Measurements from ENCODE around the gene PAFAH1B1. TPM values are rescaled to one million over a fixed set of nuclear protein-coding genes. Genes with fewer than 3 reads are reported as not detected.
"Not testable (repeated sequence)": the region's sequence is repeated elsewhere in the genome, so short reads cannot be mapped to it uniquely, and the experiment has no call there.

The PAFAH1B1 gene
- total RNA-seq, result 107 TPM
- long read RNA-seq, full-length matches to known transcripts, result 35 of 61 reads
- long read RNA-seq, partial matches to known transcripts, result 6 of 61 reads
- long read RNA-seq, other reads (novel, unspliced or antisense), result 20 of 61 reads

GRCh38 chr17:2592971-2593820, at the start of gene PAFAH1B1:
PAFAH1B1 (plus strand) TSS chr17:2593654; CDS start chr17:2638289, 44,635 bp downstream.
- DNase-seq (peak; percentile 96), ATAC-seq (peak; percentile 95)
- intact Hi-C loops (cut with micrococcal nuclease), result no loop called here

- intact Hi-C loops (cut with micrococcal nuclease), result no loop called here
- ATAC-seq (peak; percentile 95), DNase-seq (peak; percentile 65)
Measured at GRCh38 chr17:2545393-2545792, 48.1 kb upstream of the PAFAH1B1 start.

DNA sequence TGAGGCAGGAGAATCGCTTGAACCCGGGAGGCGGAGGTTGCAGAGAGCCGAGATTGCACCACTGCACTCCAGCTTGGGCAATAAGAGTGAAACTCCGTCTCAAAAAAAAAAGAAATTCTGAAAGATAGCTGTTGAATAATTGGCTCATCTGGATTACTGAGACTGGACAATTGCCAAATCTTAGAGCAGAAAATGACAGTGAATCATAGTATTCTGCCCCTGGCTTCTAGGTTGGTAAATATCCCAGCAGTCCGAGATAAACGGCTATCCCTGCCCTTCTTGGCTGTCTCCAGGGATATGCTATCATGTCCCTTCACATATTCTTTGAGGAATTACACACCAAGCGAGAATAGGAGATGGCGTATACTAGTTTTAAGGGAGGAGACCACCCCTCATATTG, 46.3 kb upstream of the PAFAH1B1 start:
- ATAC-seq, result no peak
- intact Hi-C loops (cut with micrococcal nuclease), result no loop called here
- no peak for DNase-seq

DNA sequence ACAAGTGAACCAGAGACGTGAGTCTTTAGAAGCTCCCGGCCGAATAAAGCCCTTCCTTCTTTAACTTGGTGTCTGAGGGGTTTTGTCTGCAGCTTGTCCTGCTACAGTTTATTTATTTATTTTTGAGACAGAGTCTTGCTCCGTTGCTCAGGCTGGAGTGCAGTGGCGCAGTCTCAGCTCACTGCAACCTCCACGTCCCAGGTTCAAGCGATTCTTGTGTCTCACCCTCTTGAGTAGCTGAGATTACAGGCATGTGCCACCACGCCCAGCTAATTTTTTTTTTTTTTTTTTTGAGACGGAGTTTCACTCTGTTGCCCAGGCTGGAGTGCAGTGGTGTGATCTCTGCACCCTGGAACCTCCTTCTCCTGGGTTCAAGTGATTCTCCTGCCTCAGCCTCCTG, 45.4 kb upstream of the PAFAH1B1 start:
- ATAC-seq; intact Hi-C loops (cut with micrococcal nuclease); DNase-seq: not testable (repeated sequence)

DNA sequence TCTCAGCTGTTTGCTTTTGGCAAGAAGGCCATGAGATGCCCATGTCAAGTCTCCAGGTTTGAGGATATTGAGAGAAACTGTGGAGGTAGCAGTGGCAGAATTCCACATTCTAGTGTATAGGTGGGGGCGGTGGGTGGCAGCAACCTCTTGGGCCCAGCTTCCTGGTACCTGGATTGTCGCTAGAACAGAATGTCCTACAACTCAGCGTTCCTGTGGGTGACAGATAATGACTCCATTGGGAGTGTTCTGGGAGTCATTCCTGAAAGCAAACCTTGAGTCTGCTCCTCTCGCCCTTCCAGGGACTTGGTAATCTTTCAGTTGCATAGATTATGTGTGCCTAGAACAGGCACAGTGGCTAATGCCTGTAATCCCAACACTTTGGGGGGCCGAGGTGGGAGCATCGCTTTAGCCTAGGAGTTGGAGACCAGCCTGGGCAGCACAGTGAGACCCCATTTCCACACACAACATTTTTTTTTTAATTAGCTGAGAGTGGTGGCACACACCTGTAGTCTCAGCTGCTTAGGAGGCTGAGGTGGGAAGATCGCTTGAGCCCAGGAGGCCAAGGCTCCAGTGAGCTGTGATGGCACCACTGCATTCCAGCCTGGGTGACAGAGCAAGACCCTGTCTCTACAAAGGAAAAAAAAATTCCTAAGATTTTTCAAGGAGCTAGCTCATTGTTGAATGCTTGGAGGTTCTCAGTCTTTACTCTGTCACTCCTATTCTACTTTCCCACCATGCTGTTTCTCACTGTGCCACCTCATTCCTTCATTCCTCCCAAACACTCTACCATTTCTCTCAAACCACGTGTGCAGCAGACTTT, 43.9 kb upstream of the PAFAH1B1 start:
- intact Hi-C loops (cut with micrococcal nuclease), result no loop called here

DNA sequence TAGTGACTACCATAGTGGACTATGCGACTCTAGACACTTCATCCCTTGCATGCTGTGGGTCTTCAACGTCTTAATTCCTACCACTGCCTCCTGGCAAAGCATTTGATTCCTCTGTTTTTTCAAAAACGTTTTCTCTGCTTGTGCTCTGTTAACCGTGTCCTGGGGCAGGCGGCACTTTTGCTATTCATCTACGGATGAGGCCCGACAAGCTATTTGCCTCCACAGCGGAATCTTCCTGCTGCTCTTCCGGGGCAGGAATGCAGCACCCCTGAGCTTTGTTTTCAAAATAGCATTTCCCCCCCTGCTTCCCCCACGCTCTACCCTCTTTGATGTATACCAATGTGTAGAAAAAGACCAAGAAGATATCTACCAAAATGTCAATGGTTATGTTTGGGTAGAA, 42.0 kb upstream of the PAFAH1B1 start:
- ATAC-seq, result no peak
- DNase-seq, result no peak
- intact Hi-C loops (cut with micrococcal nuclease), result no loop called here

More for the DNA sequence above, 43.9 kb upstream of the PAFAH1B1 start:
- DNase-seq, result no peak
- ATAC-seq, result no peak

- ATAC-seq, result no peak
- intact Hi-C loops (cut with micrococcal nuclease), result no loop called here
- no peak for DNase-seq
Measured at GRCh38 chr17:2551928-2552327, 41.5 kb upstream of the PAFAH1B1 start.

GRCh38 chr17:2560658-2561057, 32.8 kb upstream of the PAFAH1B1 start:
- no peak for ATAC-seq
- intact Hi-C loops (cut with micrococcal nuclease), result no loop called here
- DNase-seq, result no peak

DNA sequence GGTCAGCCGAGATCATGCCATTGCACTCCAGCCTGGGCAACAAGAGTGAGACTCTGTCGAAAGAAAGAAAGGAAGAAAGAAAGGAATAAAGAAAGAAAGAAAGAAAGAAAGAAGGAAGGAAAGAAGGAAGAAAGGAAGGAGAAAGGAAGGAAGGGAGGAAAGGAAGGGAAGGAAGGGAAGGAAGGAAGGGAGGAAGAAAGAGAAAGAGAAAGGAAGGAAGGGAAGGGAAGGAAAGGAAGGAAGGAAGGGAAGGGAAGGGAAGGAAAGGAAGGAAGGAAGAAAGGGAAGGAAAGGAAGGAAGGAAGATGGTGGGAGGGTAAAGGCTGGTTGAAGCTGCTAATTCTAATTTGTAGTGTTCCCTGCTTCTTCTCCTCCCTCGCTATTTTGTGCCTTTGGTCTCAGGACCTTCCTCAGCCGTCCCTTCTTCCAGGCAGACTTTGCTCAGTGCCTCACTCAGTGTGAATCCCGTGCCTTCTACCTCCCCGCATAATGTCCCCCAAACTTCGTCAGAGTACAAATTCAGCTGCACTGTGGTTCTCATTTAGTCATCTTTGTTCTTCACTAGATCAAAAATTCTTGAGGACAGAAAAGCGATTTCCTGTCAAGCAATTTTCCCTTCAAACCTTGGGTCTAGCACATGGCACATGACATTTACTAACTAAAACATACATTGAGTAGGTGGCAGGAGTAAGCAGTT, 31.1 kb upstream of the PAFAH1B1 start:
- intact Hi-C loops (cut with micrococcal nuclease), result no loop called here
- DNase-seq, result no peak
- ATAC-seq, result no peak

DNA sequence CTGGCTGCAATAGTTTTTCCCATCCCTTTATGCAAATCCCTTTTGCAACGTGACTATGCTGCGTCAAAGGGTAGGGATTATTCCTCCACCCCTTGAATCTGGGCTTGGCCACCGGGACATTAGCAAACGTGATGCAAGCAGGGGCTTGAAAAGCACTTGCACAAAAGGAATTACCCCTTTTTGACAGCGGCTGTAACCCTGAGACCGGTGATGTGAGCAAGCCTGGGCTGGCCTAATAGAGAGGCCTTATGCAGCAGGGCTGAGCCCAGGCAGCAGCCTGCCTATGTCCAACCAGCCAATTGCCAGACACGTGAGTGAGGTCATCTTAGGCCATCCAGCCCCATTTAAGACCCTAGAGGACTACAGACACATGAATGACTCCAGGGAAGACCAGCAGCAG, 30.4 kb upstream of the PAFAH1B1 start:
- intact Hi-C loops (cut with micrococcal nuclease), result no loop called here
- ATAC-seq, result no peak
- no peak for DNase-seq

DNA sequence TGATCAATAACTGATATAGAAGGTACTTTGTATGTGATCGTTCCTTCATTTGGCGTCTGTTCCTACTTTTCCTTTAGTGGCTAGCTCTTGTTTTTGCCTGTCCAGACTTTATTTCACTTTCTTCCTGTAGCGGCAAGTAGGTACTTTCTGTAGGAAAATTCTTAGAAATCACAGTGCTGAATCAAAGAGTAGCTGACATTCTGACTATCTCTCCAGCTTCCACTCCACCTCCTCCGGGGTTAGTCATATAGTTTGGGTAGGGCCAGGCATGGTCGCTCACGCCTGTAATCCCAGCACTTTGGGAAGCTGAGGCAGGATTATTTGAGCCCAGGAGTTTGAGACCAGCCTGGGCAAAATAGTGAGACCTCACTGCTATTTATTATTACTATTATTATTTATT, 29.9 kb upstream of the PAFAH1B1 start:
- DNase-seq, result no peak
- intact Hi-C loops (cut with micrococcal nuclease), result no loop called here
- ATAC-seq, result no peak

GRCh38 chr17:2564877-2565276, 28.6 kb upstream of the PAFAH1B1 start:
- ATAC-seq (no peak), DNase-seq (no peak)
- intact Hi-C loops (cut with micrococcal nuclease), result no loop called here

DNA sequence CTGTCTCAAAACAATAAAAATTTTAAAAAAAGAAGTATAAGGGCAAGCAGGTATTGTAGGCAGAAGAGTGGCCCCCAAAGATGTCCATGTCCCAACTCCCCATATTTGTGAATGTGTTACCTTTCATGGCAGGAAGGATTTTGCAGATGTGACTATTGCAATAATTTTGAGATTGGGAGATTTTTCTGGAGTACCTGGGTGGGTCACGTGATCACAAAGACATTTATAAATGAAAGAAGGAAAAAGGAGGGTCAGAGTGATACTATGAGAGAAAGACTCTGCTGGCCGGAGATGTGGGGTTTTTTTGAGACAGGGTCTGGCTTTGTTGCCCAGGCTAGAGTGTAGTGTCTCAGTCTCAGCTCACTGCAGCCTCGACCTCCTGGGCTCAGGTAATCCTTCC, 27.4 kb upstream of the PAFAH1B1 start:
- DNase-seq (no peak), ATAC-seq (no peak)

GRCh38 chr17:2571523-2572303, 21.7 kb upstream of the PAFAH1B1 start:
- no peak for DNase-seq
- intact Hi-C loops (cut with micrococcal nuclease), result no loop called here
- ATAC-seq, result no peak

More for the DNA sequence above, 27.4 kb upstream of the PAFAH1B1 start:
- intact Hi-C loops (cut with micrococcal nuclease), result no loop called here

DNA sequence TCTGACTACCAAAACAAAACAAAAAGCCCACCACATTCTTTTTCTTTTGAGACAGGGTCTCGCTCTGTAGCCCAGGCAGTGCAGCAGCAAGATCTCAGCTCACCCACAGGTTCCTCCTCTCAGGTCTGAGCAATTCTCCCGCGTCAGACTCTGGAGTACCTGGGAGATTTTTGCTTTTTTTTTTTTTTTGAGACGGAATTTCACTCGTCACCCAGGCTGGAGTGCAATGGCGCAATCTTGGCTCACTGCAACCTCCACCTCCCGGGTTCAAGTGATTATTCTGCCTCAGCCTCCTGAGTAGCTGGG, 21.2 kb upstream of the PAFAH1B1 start:
- DNase-seq, ATAC-seq: not testable (repeated sequence)

DNA sequence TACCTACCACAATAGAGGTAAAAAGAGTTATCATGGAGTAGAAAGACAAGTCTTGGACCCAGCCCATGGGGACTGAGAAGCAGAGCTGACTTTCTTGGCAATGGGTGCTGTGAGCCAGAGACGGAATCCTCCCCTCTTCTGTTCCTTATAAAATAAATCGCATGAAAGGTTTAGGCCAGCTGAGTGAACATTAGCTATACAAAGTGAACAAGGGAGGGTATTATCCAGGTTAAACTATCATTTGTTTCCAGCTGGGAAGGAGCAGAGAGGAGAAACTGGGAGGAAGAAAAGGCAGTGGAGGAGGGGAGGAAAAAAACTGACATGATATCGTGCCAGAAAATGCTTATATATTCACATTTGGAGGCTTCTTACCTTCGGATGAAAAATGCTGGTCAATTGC, 13.3 kb upstream of the PAFAH1B1 start:
- intact Hi-C loops (cut with micrococcal nuclease), result no loop called here
- ATAC-seq, result no peak
- DNase-seq, result no peak

More for the DNA sequence above, 21.2 kb upstream of the PAFAH1B1 start:
- intact Hi-C loops (cut with micrococcal nuclease), result not testable (repeated sequence)

DNA sequence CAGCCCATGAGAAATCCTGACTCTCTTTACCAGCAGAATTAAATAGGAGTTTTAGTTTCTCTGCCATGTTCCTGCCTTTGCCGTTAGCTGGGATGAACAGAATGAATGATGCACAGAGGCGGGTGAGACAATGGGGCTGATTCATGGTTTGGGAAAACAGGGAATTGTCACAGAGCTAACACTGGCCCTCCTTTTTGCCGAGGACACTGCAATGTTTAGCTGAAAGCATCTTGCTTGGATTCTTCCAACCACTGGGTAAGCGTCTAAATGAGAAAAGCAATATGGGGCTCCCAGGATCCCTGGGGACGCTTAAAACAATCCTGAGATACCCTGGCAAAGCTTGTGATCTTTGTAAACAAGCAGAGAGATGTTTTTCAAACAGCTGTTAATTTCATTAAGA, 12.8 kb upstream of the PAFAH1B1 start:
- intact Hi-C loops (cut with micrococcal nuclease), result no loop called here
- DNase-seq, result no peak
- no peak for ATAC-seq

- ATAC-seq (no peak), DNase-seq (no peak)
- intact Hi-C loops (cut with micrococcal nuclease), result no loop called here
Measured at GRCh38 chr17:2582493-2582892, 11.0 kb upstream of the PAFAH1B1 start.

Measured in left ventricle myocardium superior (tissue), 1 donor.